Stomach (tissue), 4 donors: ENCODE results near the gene CHST11.

Experiments
- POLR2A ChIP-seq, 4 donors: fragments of 450-650 bp; IDR thresholded peaks; one replicate each; pipeline ENCODE4 v1.6.1; 2016; ENCODE audit warnings: antibody characterized with exemption in 4 of 4, control low read depth in 2 of 4, mild to moderate bottlenecking in 1 of 4, moderate library complexity in 1 of 4
- TF ChIP-seq, protein P1 (sequence below), 7 experiments: fragments of 450-650 bp in 4 of 7; fragments of 200-600 bp in 3 of 7; sonication (generic) in 3 of 7; IDR thresholded peaks; one replicate each; pipeline ENCODE4 v1.5.1; 2016 to 2019; ENCODE audit warnings: antibody characterized with exemption in 7 of 7, control low read depth in 2 of 7, mild to moderate bottlenecking in 1 of 7

DNA sequence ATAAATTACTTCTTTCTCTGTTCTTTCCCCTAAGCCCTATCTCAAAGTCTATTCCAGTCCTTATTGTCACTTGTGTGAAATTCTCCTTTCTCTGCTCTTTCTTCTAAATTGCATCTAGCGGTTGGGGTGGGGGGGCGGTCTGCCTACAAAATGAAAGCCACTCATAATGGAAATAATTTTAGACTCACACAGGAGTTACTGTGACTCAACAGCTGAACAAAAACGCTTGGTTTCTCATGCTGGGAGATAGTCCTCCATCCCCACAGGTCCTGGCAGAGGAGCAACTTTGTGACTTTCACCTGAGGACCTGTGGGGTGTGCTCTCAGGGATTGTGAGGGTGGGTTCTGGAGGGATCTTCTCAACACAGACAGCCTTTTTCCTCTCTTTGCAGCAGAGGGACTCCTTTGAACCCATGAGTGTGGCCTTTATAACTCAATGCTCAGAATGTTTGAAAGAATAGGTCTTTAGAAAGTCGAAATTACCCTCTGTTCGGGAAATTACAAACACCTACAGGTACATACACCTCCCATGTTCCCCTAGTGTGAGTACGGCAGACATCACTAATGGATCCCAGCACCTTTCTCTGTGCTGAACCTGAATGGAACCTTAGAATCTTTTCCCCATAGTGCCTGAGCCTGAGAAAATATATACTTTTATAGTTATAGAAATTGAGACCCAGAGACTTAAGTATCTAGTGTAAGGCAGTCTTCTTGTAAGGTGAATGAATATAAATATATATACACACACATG is 109.7 kb downstream of the CHST11 start:
- TF ChIP-seq, protein P1, sequence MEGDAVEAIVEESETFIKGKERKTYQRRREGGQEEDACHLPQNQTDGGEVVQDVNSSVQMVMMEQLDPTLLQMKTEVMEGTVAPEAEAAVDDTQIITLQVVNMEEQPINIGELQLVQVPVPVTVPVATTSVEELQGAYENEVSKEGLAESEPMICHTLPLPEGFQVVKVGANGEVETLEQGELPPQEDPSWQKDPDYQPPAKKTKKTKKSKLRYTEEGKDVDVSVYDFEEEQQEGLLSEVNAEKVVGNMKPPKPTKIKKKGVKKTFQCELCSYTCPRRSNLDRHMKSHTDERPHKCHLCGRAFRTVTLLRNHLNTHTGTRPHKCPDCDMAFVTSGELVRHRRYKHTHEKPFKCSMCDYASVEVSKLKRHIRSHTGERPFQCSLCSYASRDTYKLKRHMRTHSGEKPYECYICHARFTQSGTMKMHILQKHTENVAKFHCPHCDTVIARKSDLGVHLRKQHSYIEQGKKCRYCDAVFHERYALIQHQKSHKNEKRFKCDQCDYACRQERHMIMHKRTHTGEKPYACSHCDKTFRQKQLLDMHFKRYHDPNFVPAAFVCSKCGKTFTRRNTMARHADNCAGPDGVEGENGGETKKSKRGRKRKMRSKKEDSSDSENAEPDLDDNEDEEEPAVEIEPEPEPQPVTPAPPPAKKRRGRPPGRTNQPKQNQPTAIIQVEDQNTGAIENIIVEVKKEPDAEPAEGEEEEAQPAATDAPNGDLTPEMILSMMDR (IDR thresholded peaks at IDR 0.05) = no peak
- TF ChIP-seq POLR2A (IDR thresholded peaks at IDR 0.05) = no peak
